Measurements from ENCODE around the gene KCNA3. TPM values are rescaled to one million over a fixed set of nuclear protein-coding genes. Genes with fewer than 3 reads are reported as not detected.

Gene KCNA3
- polyA plus RNA-seq, 3 donors = 4.8 to 7.7 (median 5.6) TPM

DNA sequence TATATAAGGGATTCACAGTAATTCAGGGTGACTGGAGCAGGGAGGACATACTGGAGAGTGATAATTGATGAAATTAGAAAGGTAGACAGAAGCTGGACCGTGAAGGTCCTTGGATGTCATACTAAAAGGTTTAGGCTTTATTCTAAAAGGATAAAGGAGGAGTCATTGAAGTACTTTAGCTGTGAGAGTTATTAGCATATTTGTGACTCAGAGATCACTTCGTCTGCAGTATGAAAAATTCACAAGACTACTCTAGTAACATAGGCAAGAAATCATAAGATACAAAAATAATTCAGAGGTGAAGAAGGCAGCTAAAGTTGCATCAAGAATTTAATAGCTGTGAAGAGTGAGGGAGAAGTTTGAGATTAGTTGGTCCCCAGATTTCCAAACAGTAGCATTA lies 26.3 kb downstream of the KCNA3 start:
- Histone ChIP-seq H2AFZ (ENCODE audit: insufficient read depth, low read depth, low read length, poor library complexity, severe bottlenecking) (no peak overlapping the region), H3K27me3 (ENCODE audit: control insufficient read depth in 2 of 2, insufficient read depth in 2 of 2, low read length in 2 of 2) (no peaks in the 10 kb centered on the region), H3K4me1 (ENCODE audit: control insufficient read depth in 1 of 2, insufficient read depth in 2 of 2, low read length in 2 of 2) (peaks cover 45 to 58% of the 10 kb centered on the region in 2 donors), H3K79me2 (ENCODE audit: insufficient read depth, low read length) (no peaks in the 10 kb centered on the region), H3K9ac (ENCODE audit: insufficient read depth, low read length, poor library complexity, severe bottlenecking) (no peak overlapping the region), H3K9me3 (replicated peaks in 1 of 2; ENCODE audit: control insufficient read depth in 1 of 2, insufficient read depth in 1 of 2, low read length in 2 of 2) (no peaks in the 10 kb centered on the region), H3K4me2 (replicated peaks; ENCODE audit: extremely low read depth, low read length, poor library complexity, severe bottlenecking) (no peak overlapping the region), H3K27ac (ENCODE audit: low read depth in 1 of 2, low read length in 2 of 2) (no peak overlapping the region), H3K36me3 (replicated peaks in 1 of 2; ENCODE audit: control insufficient read depth in 1 of 2, insufficient read depth in 2 of 2, low read length in 2 of 2) (no peaks in the 10 kb centered on the region), H3K4me3 (replicated peaks in 1 of 3; ENCODE audit: low read depth in 2 of 3, low read length in 3 of 3) (no peak overlapping the region), H4K20me1 (ENCODE audit: insufficient read depth, low read length) (no peaks in the 10 kb centered on the region)
- DNase-seq = no peak
- intact Hi-C loops (cut with micrococcal nuclease) = loop anchor here (10.0 kb wide), 2 partner anchors 316 to 556 kb away; partner anchors contain the start of genes DENND2D (in 1 of the 2) and LRIF1 (in 1 of the 2)
- H3K27me3 Mint-ChIP-seq (ENCODE audit: low read depth in 3 of 3) = peaks cover 0 to 6% (median 0%) of the 10 kb centered on the region in 3 donors
- TF ChIP-seq, protein P1, sequence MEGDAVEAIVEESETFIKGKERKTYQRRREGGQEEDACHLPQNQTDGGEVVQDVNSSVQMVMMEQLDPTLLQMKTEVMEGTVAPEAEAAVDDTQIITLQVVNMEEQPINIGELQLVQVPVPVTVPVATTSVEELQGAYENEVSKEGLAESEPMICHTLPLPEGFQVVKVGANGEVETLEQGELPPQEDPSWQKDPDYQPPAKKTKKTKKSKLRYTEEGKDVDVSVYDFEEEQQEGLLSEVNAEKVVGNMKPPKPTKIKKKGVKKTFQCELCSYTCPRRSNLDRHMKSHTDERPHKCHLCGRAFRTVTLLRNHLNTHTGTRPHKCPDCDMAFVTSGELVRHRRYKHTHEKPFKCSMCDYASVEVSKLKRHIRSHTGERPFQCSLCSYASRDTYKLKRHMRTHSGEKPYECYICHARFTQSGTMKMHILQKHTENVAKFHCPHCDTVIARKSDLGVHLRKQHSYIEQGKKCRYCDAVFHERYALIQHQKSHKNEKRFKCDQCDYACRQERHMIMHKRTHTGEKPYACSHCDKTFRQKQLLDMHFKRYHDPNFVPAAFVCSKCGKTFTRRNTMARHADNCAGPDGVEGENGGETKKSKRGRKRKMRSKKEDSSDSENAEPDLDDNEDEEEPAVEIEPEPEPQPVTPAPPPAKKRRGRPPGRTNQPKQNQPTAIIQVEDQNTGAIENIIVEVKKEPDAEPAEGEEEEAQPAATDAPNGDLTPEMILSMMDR (IDR thresholded peaks at IDR 0.05) = no peak
- H3K36me3 Mint-ChIP-seq = peaks cover 0 to 9% of the 10 kb centered on the region in 2 donors
- H3K9me3 Mint-ChIP-seq = peaks cover 0 to 3% (median 0%) of the 10 kb centered on the region in 7 donors
- no peak overlapping the region for H3K4me3 Mint-ChIP-seq
- WGBS (ENCODE audit: insufficient coverage) = 86% methylated on average over 1 of the region's 2 CpGs
- no peak overlapping the region for H3K27ac Mint-ChIP-seq
- peaks cover 44% of the 10 kb centered on the region for H3K4me1 Mint-ChIP-seq

DNA sequence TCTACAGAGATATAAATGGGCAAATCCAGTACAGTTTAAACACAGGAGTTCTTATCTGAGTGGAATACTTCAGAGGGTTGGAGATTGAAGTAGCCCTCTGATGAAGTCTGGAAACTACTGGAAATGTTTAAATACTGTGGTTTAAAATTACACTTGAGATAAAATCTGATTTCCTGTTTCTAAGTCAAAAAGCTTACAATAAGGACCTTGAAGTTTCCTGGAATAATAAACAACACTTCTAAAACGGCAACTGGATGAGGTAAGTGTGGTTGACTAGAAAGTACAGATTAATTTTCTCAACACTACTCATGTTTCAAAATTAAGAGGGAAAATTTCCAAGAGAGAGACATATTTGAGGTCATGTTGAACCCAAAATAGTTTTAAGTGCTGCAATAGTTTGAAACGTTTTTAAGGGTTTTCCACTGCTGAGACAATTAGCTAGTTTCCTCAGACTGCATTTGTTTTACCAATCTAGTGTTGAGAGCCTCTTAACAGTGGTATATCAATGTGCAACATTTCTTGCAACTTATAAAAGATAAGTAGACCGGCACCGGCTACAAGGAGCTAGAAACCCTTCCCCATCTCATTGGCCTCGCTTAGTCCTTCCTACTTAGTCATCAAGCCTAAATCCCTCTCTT lies 27.4 kb downstream of the KCNA3 start:
- Histone ChIP-seq H3K4me1 (ENCODE audit: control insufficient read depth in 1 of 2, insufficient read depth in 2 of 2, low read length in 2 of 2) (peaks cover 51 to 62% of the 10 kb centered on the region in 2 donors), H4K20me1 (ENCODE audit: insufficient read depth, low read length) (no peaks in the 10 kb centered on the region), H3K27ac (ENCODE audit: low read depth in 1 of 2, low read length in 2 of 2) (no peak overlapping the region), H3K9ac (ENCODE audit: insufficient read depth, low read length, poor library complexity, severe bottlenecking) (no peak overlapping the region), H3K36me3 (replicated peaks in 1 of 2; ENCODE audit: control insufficient read depth in 1 of 2, insufficient read depth in 2 of 2, low read length in 2 of 2) (no peaks in the 10 kb centered on the region), H3K4me3 (replicated peaks in 1 of 3; ENCODE audit: low read depth in 2 of 3, low read length in 3 of 3) (no peak overlapping the region), H3K9me3 (replicated peaks in 1 of 2; ENCODE audit: control insufficient read depth in 1 of 2, insufficient read depth in 1 of 2, low read length in 2 of 2) (no peaks in the 10 kb centered on the region), H3K27me3 (ENCODE audit: control insufficient read depth in 2 of 2, insufficient read depth in 2 of 2, low read length in 2 of 2) (no peaks in the 10 kb centered on the region), H2AFZ (ENCODE audit: insufficient read depth, low read depth, low read length, poor library complexity, severe bottlenecking) (no peak overlapping the region), H3K79me2 (ENCODE audit: insufficient read depth, low read length) (no peaks in the 10 kb centered on the region), H3K4me2 (replicated peaks; ENCODE audit: extremely low read depth, low read length, poor library complexity, severe bottlenecking) (no peak overlapping the region)
- no peak overlapping the region for H3K4me3 Mint-ChIP-seq
- intact Hi-C loops (cut with micrococcal nuclease) = loop anchor here (10.0 kb wide), 2 partner anchors 317 to 557 kb away; partner anchors contain the start of genes DENND2D (in 1 of the 2) and LRIF1 (in 1 of the 2)
- peak in 2 of 3 donors; percentile 60 to 62 for DNase-seq
- peaks cover 0 to 6% of the 10 kb centered on the region in 2 donors for H3K36me3 Mint-ChIP-seq
- peaks cover 0 to 6% (median 0%) of the 10 kb centered on the region in 3 donors for H3K27me3 Mint-ChIP-seq (ENCODE audit: low read depth in 3 of 3)
- H3K9me3 Mint-ChIP-seq = peaks cover 0 to 8% (median 0%) of the 10 kb centered on the region in 7 donors
- peaks cover 48% of the 10 kb centered on the region for H3K4me1 Mint-ChIP-seq
- WGBS (ENCODE audit: insufficient coverage) = 0% methylated on average over 3 of the region's 5 CpGs
- TF ChIP-seq, protein P1 (IDR thresholded peaks at IDR 0.05) = no peak
- H3K27ac Mint-ChIP-seq = peak overlapping the region in 4 of 7 donors; percentile 20 to 82 (median 62)
